BE2C (cell line): ENCODE results near the gene PRR20D. TPM values are rescaled to one million over a fixed set of nuclear protein-coding genes. Genes with fewer than 3 reads are reported as not detected.
"Not testable (repeated sequence)": the region's sequence is repeated elsewhere in the genome, so short reads cannot be mapped to it uniquely, and the experiment has no call there.

Source experiments
- DNase-seq: peaks from one replicate; pipeline ENCODE4 v3.0.0-alpha.2; 2020
- H3K27me3 ChIP-seq: fragments of 250-450 bp; sonication (Bioruptor Pico); 2 replicates; pipeline ENCODE4 v1.5.1; 2020; ENCODE audit warnings: mild to moderate bottlenecking
- H3K36me3 ChIP-seq: fragments of 250-450 bp; sonication (Bioruptor Pico); 2 replicates; pipeline ENCODE4 v1.5.1; 2020; ENCODE audit warnings: mild to moderate bottlenecking
- H3K4me1 ChIP-seq: fragments of 250-450 bp; sonication (Bioruptor Pico); 2 replicates; pipeline ENCODE4 v1.5.1; 2020
- H3K4me3 ChIP-seq: 2 replicates; pipeline ENCODE4 v1.5.1; 2011; ENCODE audit warnings: low read depth, low read length
- H3K9me3 ChIP-seq: fragments of 250-450 bp; sonication (Bioruptor Pico); 2 replicates; pipeline ENCODE4 v1.5.1; 2020
- CTCF ChIP-seq: IDR thresholded peaks from 2 replicates; pipeline ENCODE4 v1.5.1; 2012; ENCODE audit warnings: mild to moderate bottlenecking, low read depth, low read length
- polyA plus RNA-seq: library from polyadenylated mRNA; unstranded; fragments of >200 nt; gene quantifications from one replicate; pipeline ENCODE4 v1.2.1, GENCODE V29; 2012; ENCODE audit warnings: low read depth, missing spikeins; ENCODE audit not compliant: insufficient read length, insufficient read depth

PRR20D gene
- polyA plus RNA-seq, result 0.62 TPM

DNA sequence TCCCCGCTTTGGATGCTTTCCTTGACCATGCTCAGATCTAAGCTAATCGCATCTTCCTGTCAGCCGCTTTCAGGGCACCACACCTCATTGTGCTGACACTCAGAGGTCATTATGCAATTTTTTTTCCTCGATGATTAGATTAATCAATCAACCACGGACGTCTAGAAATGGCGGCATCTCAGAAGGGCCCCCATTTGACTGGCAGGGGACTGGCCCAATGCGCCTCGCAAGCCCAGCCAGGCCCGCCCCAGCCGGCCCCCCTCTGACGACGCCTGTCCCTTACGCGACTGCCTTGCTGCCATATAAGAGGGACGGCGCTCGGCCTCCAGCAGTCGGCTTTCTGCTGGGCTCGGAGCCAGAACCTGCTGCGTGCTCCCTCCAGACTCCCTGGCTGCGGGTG lies at the start of gene PRR20D:
Gene PRR20D, plus strand, starts transcription at position 301 of the 400 bp plus-strand sequence. CDS start 387 bp downstream, outside the sequence.
- H3K27me3 ChIP-seq, H3K36me3 ChIP-seq, H3K4me3 ChIP-seq, DNase-seq, H3K9me3 ChIP-seq, H3K4me1 ChIP-seq: not testable (repeated sequence)

DNA sequence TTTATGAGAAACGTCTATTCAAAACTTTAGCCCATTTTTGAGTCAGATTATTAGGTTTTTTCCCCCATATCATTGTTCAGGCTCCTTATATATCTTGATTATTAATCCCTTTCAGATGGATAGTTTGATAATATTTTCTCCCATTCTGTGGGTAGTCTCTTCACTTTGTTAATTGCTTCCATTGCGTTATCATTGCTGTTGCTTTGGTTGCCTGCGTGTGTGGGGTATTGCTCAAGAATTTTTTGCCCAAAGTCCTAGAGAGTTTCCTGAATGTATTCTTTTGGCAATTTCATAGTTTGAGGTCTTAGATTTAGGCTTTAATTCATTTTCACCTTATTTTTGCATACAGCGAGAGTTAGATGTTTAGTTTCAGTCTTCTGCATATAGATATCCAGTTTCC lies 45.5 kb upstream of the PRR20D start:
- no peak for DNase-seq
- Histone ChIP-seq H3K27me3 (no peaks in the 10 kb centered on the region), H3K36me3 (no peaks in the 10 kb centered on the region), H3K9me3 (no peaks in the 10 kb centered on the region), H3K4me1 (no peaks in the 10 kb centered on the region), H3K4me3 (no peak overlapping the region)
- TF ChIP-seq CTCF, result no peak

- Histone ChIP-seq H3K4me1 (no peaks in the 10 kb centered on the region), H3K4me3 (no peak overlapping the region), H3K27me3 (no peaks in the 10 kb centered on the region), H3K36me3 (no peaks in the 10 kb centered on the region), H3K9me3 (no peaks in the 10 kb centered on the region)
- DNase-seq, result no peak
- no peak for TF ChIP-seq CTCF
These were observed 36.8 kb upstream of the PRR20D start for GRCh38 chr13:57123681-57124080.

- no peaks in the 10 kb centered on the region for H3K27me3 ChIP-seq
- TF ChIP-seq CTCF, result 0 out of 2 replicates have a peak, but pooled peaks have one; percentile 8
- H3K36me3 ChIP-seq, result no peaks in the 10 kb centered on the region
- no peak for DNase-seq
- no peak overlapping the region for H3K4me3 ChIP-seq
- H3K4me1 ChIP-seq, result no peaks in the 10 kb centered on the region
- H3K9me3 ChIP-seq, result no peaks in the 10 kb centered on the region
These were observed 31.5 kb upstream of the PRR20D start for GRCh38 chr13:57128909-57129308.

DNA sequence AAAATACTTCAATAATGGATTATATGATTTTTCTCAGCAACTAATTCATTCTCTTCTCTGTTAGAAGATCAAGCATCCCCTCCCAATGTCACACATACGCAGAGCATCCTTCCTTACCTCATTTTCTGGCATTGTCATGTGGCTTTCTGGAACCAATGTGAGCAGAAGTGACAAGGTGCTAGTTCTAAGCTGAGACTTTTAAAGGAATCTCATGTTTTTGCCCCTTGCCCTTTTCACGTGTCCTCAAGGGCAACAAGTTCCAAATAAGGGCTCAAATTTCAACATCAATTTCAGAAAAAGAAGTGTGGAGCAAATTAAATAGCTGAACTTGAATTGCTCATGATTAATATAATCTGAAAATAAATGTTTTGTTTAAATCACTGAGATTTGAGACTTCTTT lies 24.3 kb upstream of the PRR20D start:
- Histone ChIP-seq H3K9me3 (no peaks in the 10 kb centered on the region), H3K27me3 (no peaks in the 10 kb centered on the region), H3K36me3 (no peaks in the 10 kb centered on the region), H3K4me1 (no peaks in the 10 kb centered on the region), H3K4me3 (no peak overlapping the region)
- DNase-seq, result no peak
- no peak for TF ChIP-seq CTCF

DNA sequence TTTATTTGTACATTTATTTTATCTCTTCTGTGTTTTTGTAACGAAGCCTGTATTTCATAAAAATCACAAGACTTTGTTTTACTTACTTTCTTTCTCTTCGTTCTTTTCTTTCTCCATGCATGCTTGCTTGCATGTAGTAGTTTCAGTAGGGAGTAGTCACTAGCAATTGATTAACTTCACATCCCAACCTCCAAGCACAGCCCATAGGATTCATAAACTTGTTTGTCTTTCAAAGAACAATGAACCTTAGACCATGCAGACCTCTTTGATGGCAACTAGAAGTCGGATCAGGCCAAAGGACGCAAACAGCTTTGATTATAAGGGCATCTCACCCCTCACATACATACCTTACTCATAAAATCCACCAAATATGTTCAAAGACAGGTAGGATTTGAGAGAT lies 22.8 kb upstream of the PRR20D start:
- Histone ChIP-seq H3K9me3 (no peaks in the 10 kb centered on the region), H3K4me3 (no peak overlapping the region), H3K36me3 (no peaks in the 10 kb centered on the region), H3K4me1 (no peaks in the 10 kb centered on the region), H3K27me3 (no peaks in the 10 kb centered on the region)
- TF ChIP-seq CTCF, result no peak
- no peak for DNase-seq

DNA sequence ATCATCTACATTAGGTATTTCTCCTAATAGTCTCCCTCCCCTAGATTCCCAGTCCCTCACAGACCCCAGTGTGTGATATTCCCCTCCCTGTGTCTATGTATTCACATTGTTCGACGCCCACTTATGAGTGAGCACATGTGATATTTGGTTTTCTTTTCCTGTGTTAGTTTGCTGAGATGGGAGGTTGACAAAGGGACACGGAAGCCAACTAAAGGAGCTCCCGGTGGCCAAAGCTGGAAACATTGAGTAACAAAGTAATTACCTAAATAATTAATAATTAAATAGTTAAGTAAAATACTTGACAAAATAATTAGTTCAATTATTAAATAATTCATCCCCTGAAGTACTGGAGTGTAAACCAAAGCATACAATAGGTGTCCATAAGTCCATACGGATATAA lies 21.4 kb upstream of the PRR20D start:
- no peak overlapping the region for H3K4me3 ChIP-seq
- H3K27me3 ChIP-seq, result no peaks in the 10 kb centered on the region
- H3K36me3 ChIP-seq, result no peaks in the 10 kb centered on the region
- H3K4me1 ChIP-seq, result no peaks in the 10 kb centered on the region
- no peak for TF ChIP-seq CTCF
- DNase-seq, result no peak
- no peaks in the 10 kb centered on the region for H3K9me3 ChIP-seq

DNA sequence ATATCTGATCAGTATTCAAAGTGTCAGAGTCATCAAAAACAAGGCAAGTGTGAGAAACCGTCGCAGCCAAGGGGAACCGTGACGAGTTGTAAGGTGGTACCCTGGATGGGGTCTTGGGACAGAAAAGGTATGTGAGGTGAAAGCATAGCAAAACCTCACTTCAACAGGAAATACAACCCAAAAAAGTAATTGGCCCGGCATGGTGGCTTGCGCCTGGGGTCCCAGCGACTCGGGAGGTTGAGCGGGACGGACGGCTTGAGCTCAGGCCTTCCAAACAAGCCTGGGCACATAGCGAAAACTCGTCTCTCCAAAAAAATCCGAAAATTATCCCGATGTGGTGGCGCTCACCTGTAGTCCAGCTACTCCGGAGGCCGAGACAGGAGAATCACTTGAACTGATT lies 20.7 kb upstream of the PRR20D start:
- H3K4me3 ChIP-seq, DNase-seq, H3K36me3 ChIP-seq, H3K9me3 ChIP-seq, H3K4me1 ChIP-seq, H3K27me3 ChIP-seq: not testable (repeated sequence)

GRCh38 chr13:57140235-57140968 lies 20.0 kb upstream of the PRR20D start, which contains the start of gene PRR20A:
TSS of gene PRR20A (plus strand) at chr13:57140918. CDS start at chr13:57141305, 387 bp downstream.
- not testable (repeated sequence) for DNase-seq, H3K4me1 ChIP-seq, H3K27me3 ChIP-seq, H3K4me3 ChIP-seq, H3K9me3 ChIP-seq, H3K36me3 ChIP-seq
